Measurements from ENCODE around the gene XPO1.
"Not testable (repeated sequence)": the region's sequence is repeated elsewhere in the genome, so short reads cannot be mapped to it uniquely, and the experiment has no call there.

Gene XPO1

GRCh38 chr2:61478086-61478485 is 60.1 kb downstream of the XPO1 start:
- no peak overlapping the region for H3K9ac ChIP-seq (ENCODE audit: low read length)
- no peak overlapping the region for H3K4me3 ChIP-seq (ENCODE audit: insufficient read depth, low read length, poor library complexity, severe bottlenecking)
- no peaks in the 10 kb centered on the region for H3K9me3 ChIP-seq (ENCODE audit: insufficient read depth, low read length)
- H3K79me2 ChIP-seq (ENCODE audit: insufficient read depth, low read length) = peaks cover 3% of the 10 kb centered on the region
- H2AFZ ChIP-seq (ENCODE audit: low read depth, low read length, severe bottlenecking) = no peak overlapping the region
- H3K27ac ChIP-seq (ENCODE audit: low read depth, low read length) = peak overlapping the region; percentile 14; the same call in 1 of the 2 replicates
- peaks cover 4% of the 10 kb centered on the region; the same call in 1 of the 2 replicates for H4K20me1 ChIP-seq (ENCODE audit: low read depth, low read length)
- H3K27me3 ChIP-seq (ENCODE audit: low read length) = no peaks in the 10 kb centered on the region
- peaks cover 85% of the 10 kb centered on the region for H3F3A ChIP-seq (ENCODE audit: insufficient read depth)
- TF ChIP-seq CTCF (IDR thresholded peaks at IDR 0.05; ENCODE audit: insufficient read depth, low read length, poor library complexity, severe bottlenecking) (no peak), EZH2phosphoT487 (conservative IDR thresholded peaks at IDR 0.05; ENCODE audit: low read length) (no peak)
- H3K9me2 ChIP-seq (replicated peaks; ENCODE audit: insufficient read depth, low read length) = no peaks in the 10 kb centered on the region
- no peak overlapping the region for H3K4me2 ChIP-seq (ENCODE audit: low read depth, low read length, poor library complexity, severe bottlenecking)
- H3K36me3 ChIP-seq (ENCODE audit: low read length) = peaks cover 38% of the 10 kb centered on the region

DNA sequence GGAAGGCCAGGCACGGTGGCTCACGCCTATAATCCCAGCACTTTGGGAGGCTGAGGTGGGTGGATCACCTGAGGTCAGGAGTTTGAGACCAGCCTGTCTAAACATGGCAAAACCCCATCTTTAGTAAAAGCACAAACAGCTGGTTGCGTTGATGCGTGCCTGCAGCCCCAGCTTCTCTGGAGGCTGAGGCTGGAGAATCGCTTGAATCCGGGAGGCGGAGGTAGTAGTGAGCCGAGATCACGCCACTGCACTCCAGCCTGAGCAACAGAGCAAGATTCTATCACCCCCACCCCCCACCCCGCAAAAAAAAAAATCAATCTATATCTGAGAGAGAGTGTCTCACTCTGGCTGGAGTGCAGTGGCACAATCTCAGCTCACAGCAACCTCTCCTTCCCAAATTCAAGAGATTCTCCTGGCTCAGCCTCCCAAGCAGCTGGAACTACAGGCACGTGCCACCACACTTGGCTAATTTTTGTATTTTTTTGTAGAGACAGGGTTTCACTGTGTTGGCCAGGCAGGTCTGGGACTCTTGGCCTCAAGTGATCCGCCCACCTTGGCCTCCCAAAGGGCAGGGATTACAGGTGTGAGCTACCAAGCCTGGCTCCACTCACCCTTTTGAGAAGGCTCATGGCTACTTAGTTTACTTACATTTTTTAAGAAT is 61.1 kb downstream of the XPO1 start:
- not testable (repeated sequence) for H3K9me3 ChIP-seq (ENCODE audit: insufficient read depth, low read length); H3K4me2 ChIP-seq (ENCODE audit: low read depth, low read length, poor library complexity, severe bottlenecking); H2AFZ ChIP-seq (ENCODE audit: low read depth, low read length, severe bottlenecking); H4K20me1 ChIP-seq (ENCODE audit: low read depth, low read length); H3K27me3 ChIP-seq (ENCODE audit: low read length); H3K9me2 ChIP-seq (replicated peaks; ENCODE audit: insufficient read depth, low read length); H3K4me3 ChIP-seq (ENCODE audit: insufficient read depth, low read length, poor library complexity, severe bottlenecking); H3K9ac ChIP-seq (ENCODE audit: low read length)
- Histone ChIP-seq H3K36me3 (ENCODE audit: low read length) (peaks cover 29% of the 10 kb centered on the region; the same call in 1 of the 2 replicates), H3F3A (ENCODE audit: insufficient read depth) (peaks cover 81% of the 10 kb centered on the region), H3K79me2 (ENCODE audit: insufficient read depth, low read length) (peaks cover 11% of the 10 kb centered on the region), H3K27ac (ENCODE audit: low read depth, low read length) (peak overlapping the region; percentile 40; the same call in 1 of the 2 replicates)

- H3K27me3 ChIP-seq (ENCODE audit: low read length) = no peaks in the 10 kb centered on the region
- no peak for TF ChIP-seq EZH2phosphoT487 (conservative IDR thresholded peaks at IDR 0.05; ENCODE audit: low read length)
- no peak for TF ChIP-seq CTCF (IDR thresholded peaks at IDR 0.05; ENCODE audit: insufficient read depth, low read length, poor library complexity, severe bottlenecking)
- H3F3A ChIP-seq (ENCODE audit: insufficient read depth) = peaks cover 54% of the 10 kb centered on the region
- H3K9me2 ChIP-seq (replicated peaks; ENCODE audit: insufficient read depth, low read length) = no peaks in the 10 kb centered on the region
- no peaks in the 10 kb centered on the region for H4K20me1 ChIP-seq (ENCODE audit: low read depth, low read length)
- H3K9ac ChIP-seq (ENCODE audit: low read length) = peak overlapping the region; percentile 93
- H3K9me3 ChIP-seq (ENCODE audit: insufficient read depth, low read length) = no peaks in the 10 kb centered on the region
- H3K36me3 ChIP-seq (ENCODE audit: low read length) = peaks cover 11% of the 10 kb centered on the region
- peak overlapping the region; percentile 83 for H3K4me2 ChIP-seq (ENCODE audit: low read depth, low read length, poor library complexity, severe bottlenecking)
- peak overlapping the region; percentile 87 for H3K4me3 ChIP-seq (ENCODE audit: insufficient read depth, low read length, poor library complexity, severe bottlenecking)
- peak overlapping the region; percentile 42 for H2AFZ ChIP-seq (ENCODE audit: low read depth, low read length, severe bottlenecking)
- H3K27ac ChIP-seq (ENCODE audit: low read depth, low read length) = peak overlapping the region; percentile 92
- peaks cover 49% of the 10 kb centered on the region for H3K79me2 ChIP-seq (ENCODE audit: insufficient read depth, low read length)
Observed at GRCh38 chr2:61471905-61472805, 66.0 kb downstream of the XPO1 start.

Measured in SU-DHL-6 (cell line).